Progenitor cell of endocrine pancreas (in vitro differentiated cells): ENCODE measurements around the gene TRIML2. TPM values are rescaled to one million over a fixed set of nuclear protein-coding genes. Genes with fewer than 3 reads are reported as not detected.

Experiments
- DNase-seq: peaks from one replicate; pipeline ENCODE4 v3.0.0; 2021; ENCODE audit warnings: low spot score; ENCODE audit not compliant: unreplicated experiment
- H3K27ac Mint-ChIP-seq: 2 replicates; pipeline ENCODE4 v1.8.0; 2021; ENCODE audit warnings: mild to moderate bottlenecking, moderate library complexity, mixed read lengths
- H3K27me3 Mint-ChIP-seq: 2 replicates; pipeline ENCODE4 v1.8.0; 2021; ENCODE audit warnings: mixed read lengths
- H3K36me3 Mint-ChIP-seq: 2 replicates; pipeline ENCODE4 v1.8.0; 2022; ENCODE audit warnings: mixed read lengths; ENCODE audit not compliant: insufficient read depth
- H3K4me1 Mint-ChIP-seq: 2 replicates; pipeline ENCODE4 v1.8.0; 2021; ENCODE audit warnings: low read depth, mixed read lengths
- H3K4me3 Mint-ChIP-seq: 2 replicates; pipeline ENCODE4 v1.8.0; 2021; ENCODE audit warnings: low read depth, mild to moderate bottlenecking, moderate library complexity, mixed read lengths
- H3K9me3 Mint-ChIP-seq: 2 replicates; pipeline ENCODE4 v1.8.0; 2021; ENCODE audit warnings: low read depth, mixed read lengths
- total RNA-seq: library from RNA; stranded (reverse); gene quantifications from 2 replicates; pipeline ENCODE4 v1.2.1, GENCODE V29; 2021
- TF ChIP-seq, protein P1 (sequence below): fragments of 200-600 bp; sonication (generic); IDR thresholded peaks from one replicate; pipeline ENCODE4 v1.5.0; 2021; ENCODE audit warnings: antibody characterized with exemption, mild to moderate bottlenecking; ENCODE audit not compliant: unreplicated experiment

The TRIML2 gene
- total RNA-seq, 1 donor from 2014 or later: not detected

DNA sequence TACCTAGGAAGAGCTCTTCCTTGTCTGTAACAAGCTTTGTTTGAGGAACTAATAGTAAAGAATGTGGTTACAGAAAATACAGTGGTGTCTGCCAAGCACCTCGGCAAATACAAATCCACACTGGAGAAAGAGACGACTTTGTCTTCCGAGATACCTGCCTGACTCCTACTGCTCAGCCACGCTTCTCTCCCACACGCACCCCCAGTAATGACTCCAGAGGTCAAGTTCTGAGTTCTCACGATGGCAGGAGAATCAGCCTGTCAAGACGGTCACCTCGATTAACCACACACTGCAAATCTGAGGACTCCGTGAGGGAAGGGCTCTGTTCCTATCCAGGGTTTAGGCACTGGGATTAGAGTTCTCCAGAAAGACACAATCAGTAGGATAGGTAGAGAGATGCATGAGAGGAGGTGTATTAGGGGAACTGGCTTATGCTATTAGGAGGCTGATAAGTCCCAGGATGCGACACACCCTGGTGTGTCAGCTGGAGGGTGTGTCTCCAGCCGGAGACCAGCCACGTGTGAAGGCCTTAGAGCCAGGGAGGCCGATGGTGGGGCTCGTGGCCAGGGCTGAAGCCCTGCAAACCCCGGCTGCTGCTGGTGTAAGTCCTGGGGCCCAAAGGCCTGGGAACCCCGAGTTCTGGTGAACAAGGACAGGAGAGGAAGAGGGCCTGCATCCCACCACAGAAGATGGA, 8.4 kb upstream of the TRIML2 start:
- H3K9me3 Mint-ChIP-seq: no peaks in the 10 kb centered on the region
- H3K4me3 Mint-ChIP-seq: no peak overlapping the region
- peaks cover 3% of the 10 kb centered on the region for H3K27me3 Mint-ChIP-seq
- TF ChIP-seq, protein P1, sequence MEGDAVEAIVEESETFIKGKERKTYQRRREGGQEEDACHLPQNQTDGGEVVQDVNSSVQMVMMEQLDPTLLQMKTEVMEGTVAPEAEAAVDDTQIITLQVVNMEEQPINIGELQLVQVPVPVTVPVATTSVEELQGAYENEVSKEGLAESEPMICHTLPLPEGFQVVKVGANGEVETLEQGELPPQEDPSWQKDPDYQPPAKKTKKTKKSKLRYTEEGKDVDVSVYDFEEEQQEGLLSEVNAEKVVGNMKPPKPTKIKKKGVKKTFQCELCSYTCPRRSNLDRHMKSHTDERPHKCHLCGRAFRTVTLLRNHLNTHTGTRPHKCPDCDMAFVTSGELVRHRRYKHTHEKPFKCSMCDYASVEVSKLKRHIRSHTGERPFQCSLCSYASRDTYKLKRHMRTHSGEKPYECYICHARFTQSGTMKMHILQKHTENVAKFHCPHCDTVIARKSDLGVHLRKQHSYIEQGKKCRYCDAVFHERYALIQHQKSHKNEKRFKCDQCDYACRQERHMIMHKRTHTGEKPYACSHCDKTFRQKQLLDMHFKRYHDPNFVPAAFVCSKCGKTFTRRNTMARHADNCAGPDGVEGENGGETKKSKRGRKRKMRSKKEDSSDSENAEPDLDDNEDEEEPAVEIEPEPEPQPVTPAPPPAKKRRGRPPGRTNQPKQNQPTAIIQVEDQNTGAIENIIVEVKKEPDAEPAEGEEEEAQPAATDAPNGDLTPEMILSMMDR: no peak
- no peak overlapping the region for H3K27ac Mint-ChIP-seq
- no peaks in the 10 kb centered on the region for H3K4me1 Mint-ChIP-seq
- H3K36me3 Mint-ChIP-seq: no peaks in the 10 kb centered on the region
- no peak for DNase-seq

DNA sequence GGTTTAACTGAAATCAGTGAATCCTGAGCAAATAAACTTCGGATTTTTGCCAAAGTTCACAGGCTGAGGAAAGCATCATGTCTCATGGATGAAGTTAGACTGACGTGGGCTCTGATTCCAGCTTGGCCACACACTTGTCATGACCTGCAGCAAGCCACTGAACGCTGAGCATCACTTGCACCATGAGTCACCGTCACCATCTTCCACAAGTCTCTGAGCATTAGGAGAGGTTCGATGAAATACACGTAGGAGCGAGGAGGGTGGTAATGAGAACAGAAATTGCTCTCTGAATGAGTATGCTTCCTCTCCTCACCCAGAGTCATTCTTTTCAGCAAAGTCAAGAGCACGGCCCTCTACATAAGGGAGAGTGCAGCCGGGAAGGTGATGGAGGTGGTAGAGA, 3.8 kb upstream of the TRIML2 start:
- Mint-ChIP-seq H3K27ac (no peak overlapping the region), H3K4me1 (no peaks in the 10 kb centered on the region), H3K4me3 (no peak overlapping the region), H3K36me3 (no peaks in the 10 kb centered on the region), H3K27me3 (peaks cover 8% of the 10 kb centered on the region), H3K9me3 (no peaks in the 10 kb centered on the region)
- no peak for DNase-seq
- TF ChIP-seq, protein P1: no peak

DNA sequence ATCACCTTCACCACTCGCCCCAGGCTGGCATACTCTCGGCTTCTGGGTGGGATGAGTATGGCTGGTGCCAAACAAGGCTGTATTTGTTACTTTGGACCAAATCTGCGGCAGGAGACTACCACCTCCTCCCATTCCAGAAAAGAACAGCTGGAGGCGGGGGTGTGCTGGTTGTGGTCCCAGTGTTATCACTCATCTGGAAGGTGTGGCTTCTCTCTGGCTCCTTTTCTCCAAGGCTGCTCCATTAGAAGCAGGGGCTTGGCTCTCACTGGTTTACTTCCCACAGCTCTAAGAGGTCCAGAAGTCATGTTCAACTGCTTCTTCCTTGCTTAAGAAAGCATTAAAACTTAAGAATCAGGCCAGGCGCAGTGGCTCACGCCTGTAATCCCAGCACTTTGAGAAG, 2.6 kb upstream of the TRIML2 start:
- Mint-ChIP-seq H3K36me3 (peaks cover 1% of the 10 kb centered on the region), H3K27me3 (peaks cover 14% of the 10 kb centered on the region), H3K4me3 (no peak overlapping the region), H3K9me3 (no peaks in the 10 kb centered on the region), H3K4me1 (no peaks in the 10 kb centered on the region), H3K27ac (no peak overlapping the region)
- DNase-seq: no peak
- TF ChIP-seq, protein P1: no peak

DNA sequence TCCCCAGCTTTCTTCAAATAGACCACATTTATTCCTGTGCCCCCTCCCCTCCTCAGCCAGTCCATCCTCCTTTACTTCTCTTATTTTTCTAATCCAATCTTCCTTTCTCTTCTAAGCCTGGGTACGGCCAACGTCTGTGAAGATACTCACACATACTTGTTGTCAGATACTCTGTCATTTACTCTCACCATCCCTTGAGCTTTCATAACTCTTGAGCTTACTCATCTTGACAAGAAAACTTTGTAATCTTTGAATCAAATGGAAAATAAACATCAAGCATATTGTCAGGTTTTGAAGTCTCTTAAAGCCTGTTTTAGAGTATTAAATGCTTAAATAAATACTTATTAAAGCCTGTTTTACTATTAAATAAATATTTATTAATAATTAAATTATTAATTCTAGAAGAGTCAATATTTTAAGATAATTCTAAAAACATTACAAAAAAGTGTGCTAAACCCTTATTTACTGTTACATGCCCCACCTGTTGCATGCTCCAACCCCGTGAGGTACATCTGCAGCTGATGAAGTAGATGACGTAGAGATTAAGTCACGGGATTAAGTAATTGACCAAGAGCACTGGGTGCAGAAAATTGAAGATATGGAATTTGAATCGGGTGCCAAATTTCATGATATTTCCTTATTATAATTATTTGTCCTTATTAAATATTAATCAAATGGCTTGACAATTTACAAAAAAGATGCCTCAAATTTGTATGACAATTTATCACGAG, 1.5 kb upstream of the TRIML2 start:
- Mint-ChIP-seq H3K9me3 (no peaks in the 10 kb centered on the region), H3K4me3 (no peak overlapping the region), H3K27me3 (peaks cover 14% of the 10 kb centered on the region), H3K4me1 (no peaks in the 10 kb centered on the region), H3K27ac (no peak overlapping the region), H3K36me3 (peaks cover 1% of the 10 kb centered on the region)
- TF ChIP-seq, protein P1: no peak
- DNase-seq: no peak

DNA sequence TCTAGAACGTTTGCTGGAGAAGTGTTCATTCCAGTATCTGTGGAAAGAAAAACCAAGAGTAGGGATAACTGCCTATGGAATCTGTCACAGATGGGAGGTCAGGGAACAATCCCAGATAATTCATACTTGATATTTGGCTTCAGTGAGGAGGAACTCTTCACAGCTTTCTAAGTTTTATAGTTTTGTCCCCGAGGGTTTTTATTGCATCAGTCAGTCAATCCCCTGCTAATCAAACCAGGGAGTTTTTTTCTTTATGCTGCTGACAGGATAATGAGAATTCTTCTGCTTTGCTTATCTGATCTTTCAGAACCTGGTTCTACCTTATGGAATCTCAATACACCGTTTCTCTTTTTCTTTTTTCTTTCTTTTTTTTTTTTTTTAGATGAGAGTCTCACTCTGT, 633 bp upstream of the TRIML2 start:
- H3K27me3 Mint-ChIP-seq: peaks cover 14% of the 10 kb centered on the region
- no peaks in the 10 kb centered on the region for H3K9me3 Mint-ChIP-seq
- no peak overlapping the region for H3K27ac Mint-ChIP-seq
- H3K4me3 Mint-ChIP-seq: no peak overlapping the region
- TF ChIP-seq, protein P1: no peak
- DNase-seq: no peak
- peaks cover 2% of the 10 kb centered on the region for H3K36me3 Mint-ChIP-seq
- H3K4me1 Mint-ChIP-seq: no peaks in the 10 kb centered on the region
